Fibroblast of peridontal ligament (primary cell): ENCODE results near the gene DNAJB4.
A peak's percentile ranks its signal among the peaks of the same experiment; 100 is the strongest.

Experiments used
- DNase-seq: peaks from one replicate; pipeline ENCODE4 v3.0.0-alpha.2; 2010; ENCODE audit errors: extremely low read depth

DNAJB4 gene

GRCh38 chr1:78036450-78036849 lies 31.7 kb downstream of the DNAJB4 start:
- no peak for DNase-seq

GRCh38 chr1:78038071-78038470 lies 33.3 kb downstream of the DNAJB4 start:
- DNase-seq, result peak; percentile 61

- peak; percentile 46 for DNase-seq
Measured at GRCh38 chr1:78038491-78038939, 33.8 kb downstream of the DNAJB4 start.

- peak; percentile 26 for DNase-seq
Measured at GRCh38 chr1:78040484-78041089, 35.8 kb downstream of the DNAJB4 start.

GRCh38 chr1:78043436-78043835 lies 38.7 kb downstream of the DNAJB4 start:
- no peak for DNase-seq

GRCh38 chr1:78044796-78045562 lies 40.2 kb downstream of the DNAJB4 start:
- no peak for DNase-seq

- DNase-seq, result no peak
Measured at GRCh38 chr1:78045563-78045925, 40.8 kb downstream of the DNAJB4 start.

- DNase-seq, result peak; percentile 25
Measured at GRCh38 chr1:78045926-78046778, 41.4 kb downstream of the DNAJB4 start, which contains the start of gene GIPC2. GIPC2 (plus strand) TSS chr1:78045966; CDS start chr1:78046095, 129 bp downstream.

- DNase-seq, result no peak
Measured at GRCh38 chr1:78047106-78047505, 42.4 kb downstream of the DNAJB4 start.

- DNase-seq, result no peak
Measured at GRCh38 chr1:78047631-78048030, 42.9 kb downstream of the DNAJB4 start.

- DNase-seq, result no peak
Measured at GRCh38 chr1:78048446-78048845, 43.7 kb downstream of the DNAJB4 start.

- DNase-seq, result no peak
Measured at GRCh38 chr1:78049396-78049795, 44.7 kb downstream of the DNAJB4 start.

GRCh38 chr1:78051005-78051404 lies 46.3 kb downstream of the DNAJB4 start:
- DNase-seq, result no peak

- DNase-seq, result no peak
Measured at GRCh38 chr1:78052685-78053405, 48.1 kb downstream of the DNAJB4 start.

- no peak for DNase-seq
Measured at GRCh38 chr1:78053498-78053897, 48.8 kb downstream of the DNAJB4 start.

- DNase-seq, result peak; percentile 24
Measured at GRCh38 chr1:78054559-78054958, 49.8 kb downstream of the DNAJB4 start.

GRCh38 chr1:78054972-78055371 lies 50.2 kb downstream of the DNAJB4 start:
- DNase-seq, result no peak

- no peak for DNase-seq
Measured at GRCh38 chr1:78055565-78056132, 50.9 kb downstream of the DNAJB4 start.

GRCh38 chr1:78058670-78059069 lies 53.9 kb downstream of the DNAJB4 start:
- DNase-seq, result no peak

GRCh38 chr1:78060857-78061563 lies 56.3 kb downstream of the DNAJB4 start:
- DNase-seq, result peak; percentile 36
